Measurements from ENCODE around the gene IKBKE. TPM values are rescaled to one million over a fixed set of nuclear protein-coding genes. Genes with fewer than 3 reads are reported as not detected.

The IKBKE gene
- total RNA-seq, 1 donor from 2014 or later = 11.1 TPM

DNA sequence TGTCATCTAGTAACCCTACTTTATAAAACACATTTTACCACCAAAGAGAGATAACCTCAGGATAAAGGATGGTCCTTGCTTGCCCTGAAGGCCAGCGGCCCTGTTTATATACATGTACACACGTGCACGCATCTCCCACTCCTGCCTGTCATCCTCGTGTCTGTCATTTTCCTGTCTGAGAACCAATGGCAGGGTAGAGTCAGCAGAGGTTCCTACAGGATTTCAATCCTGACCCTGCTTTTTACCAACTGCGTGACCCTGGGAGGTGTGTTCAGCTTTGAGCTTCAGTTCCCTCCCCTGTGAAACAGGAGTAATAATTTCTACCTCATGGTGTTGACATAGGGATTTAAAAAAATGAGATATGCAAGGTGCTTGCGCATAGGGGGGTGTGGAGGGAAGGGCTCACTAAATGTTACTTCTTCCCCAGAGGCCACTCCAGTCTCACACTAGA lies 24.8 kb downstream of the IKBKE start:
- DNase-seq (ENCODE audit: low read depth in 2 of 2) = no peak

DNA sequence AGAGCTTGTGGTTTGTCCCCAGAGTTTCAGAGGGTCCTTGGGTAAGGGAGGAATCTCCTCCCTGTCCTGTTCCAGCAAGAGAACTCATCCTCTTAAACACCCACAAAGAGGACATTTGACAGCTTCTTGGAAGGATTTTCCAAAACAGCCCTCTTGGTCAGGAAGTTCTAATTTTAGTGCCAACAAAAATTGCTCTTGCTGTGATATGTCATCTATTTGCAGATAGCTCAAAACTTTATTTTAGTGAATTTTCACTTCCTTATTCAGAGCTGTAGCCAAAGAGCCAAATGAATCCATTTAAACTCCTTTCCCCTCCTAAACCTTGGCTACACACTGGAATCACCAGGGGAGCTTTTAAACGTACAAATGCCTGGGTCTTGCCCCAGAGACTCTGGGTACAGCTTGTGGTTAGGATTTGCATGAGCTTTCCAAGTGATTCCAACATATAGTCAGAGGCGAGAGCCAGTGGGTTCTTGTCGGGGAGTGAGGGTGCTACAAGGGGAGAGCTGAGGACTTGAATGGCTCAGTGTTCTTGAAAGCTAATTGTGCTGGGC lies 25.3 kb downstream of the IKBKE start:
- DNase-seq (ENCODE audit: low read depth in 2 of 2) = no peak

DNA sequence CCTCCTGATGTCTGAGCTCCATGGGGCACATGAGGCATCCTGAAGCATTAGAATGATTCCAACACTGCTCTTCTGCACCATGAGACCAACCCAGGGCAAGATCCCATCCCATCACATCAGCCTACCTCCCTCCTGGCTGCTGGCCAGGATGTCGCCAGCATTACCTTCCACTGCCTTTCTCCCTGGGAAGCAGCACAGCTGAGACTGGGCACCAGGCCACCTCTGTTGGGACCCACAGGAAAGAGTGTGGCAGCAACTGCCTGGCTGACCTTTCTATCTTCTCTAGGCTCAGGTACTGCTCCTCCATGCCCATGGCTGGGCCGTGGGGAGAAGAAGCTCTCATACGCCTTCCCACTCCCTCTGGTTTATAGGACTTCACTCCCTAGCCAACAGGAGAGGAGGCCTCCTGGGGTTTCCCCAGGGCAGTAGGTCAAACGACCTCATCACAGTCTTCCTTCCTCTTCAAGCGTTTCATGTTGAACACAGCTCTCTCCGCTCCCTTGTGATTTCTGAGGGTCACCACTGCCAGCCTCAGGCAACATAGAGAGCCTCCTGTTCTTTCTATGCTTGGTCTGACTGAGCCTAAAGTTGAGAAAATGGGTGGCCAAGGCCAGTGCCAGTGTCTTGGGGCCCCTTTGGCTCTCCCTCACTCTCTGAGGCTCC lies 26.0 kb downstream of the IKBKE start:
- DNase-seq (ENCODE audit: low read depth in 2 of 2) = peak; percentile 24 to 28

DNA sequence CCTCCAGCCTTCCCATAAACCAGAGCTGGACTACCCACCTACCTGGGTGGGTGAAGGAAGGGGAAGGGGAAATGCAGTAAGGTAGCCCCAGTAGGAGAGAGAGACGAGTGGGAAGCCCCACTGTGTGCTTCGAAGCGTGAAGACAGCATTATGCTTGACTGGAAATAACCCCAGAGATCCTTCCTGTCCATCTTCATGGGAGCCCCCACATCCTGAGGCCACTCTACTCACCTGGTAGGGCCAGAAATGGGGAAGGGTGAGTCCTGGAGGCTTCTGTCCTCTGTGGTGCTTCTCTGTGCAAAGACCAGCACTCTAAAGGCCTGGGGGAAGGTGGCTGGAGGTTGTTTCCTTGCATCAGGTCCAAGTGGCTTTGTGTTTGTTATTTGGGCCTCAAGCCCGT lies 27.1 kb downstream of the IKBKE start:
- DNase-seq (ENCODE audit: low read depth in 2 of 2) = no peak

DNA sequence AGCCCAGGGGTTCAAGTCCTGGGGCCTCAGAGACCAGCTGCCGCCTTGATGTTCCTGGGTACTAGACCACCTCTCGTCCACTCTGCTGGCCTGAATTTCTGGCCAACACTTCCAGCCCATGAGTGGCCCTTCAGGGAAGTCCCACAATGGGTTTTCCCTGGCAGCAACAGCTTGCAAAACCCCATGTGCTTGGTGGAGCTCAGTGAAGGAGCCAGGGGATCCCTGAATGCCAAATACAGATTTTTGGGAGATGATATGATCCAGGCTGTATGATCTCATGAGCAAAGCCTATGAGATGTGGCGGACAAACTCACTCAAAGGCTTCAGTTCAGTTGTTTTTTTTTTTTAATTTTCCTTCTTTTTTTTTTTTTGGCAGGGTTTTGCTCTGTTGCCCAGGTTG lies 27.5 kb downstream of the IKBKE start:
- no peak for DNase-seq (ENCODE audit: low read depth in 2 of 2)

DNA sequence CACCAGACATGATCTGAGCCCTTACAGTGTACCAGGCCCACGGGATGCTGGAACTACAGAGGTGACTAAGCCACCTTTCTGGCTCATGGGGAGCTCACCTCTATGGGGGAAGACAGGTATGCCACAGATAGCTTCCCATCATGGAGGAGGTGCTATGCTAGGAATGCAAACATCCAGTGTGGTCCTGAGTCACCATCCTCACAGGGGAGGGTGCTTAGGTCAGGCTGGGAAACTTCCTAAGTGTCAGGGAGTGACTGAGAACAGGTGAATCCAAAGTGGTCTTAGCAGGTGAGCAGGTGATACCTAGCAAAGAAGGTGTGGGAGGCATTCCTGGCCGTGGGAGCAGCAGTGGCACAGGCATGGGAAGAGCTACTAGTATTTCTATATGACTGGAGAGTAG lies 28.4 kb downstream of the IKBKE start:
- DNase-seq (ENCODE audit: low read depth in 2 of 2) = no peak

DNA sequence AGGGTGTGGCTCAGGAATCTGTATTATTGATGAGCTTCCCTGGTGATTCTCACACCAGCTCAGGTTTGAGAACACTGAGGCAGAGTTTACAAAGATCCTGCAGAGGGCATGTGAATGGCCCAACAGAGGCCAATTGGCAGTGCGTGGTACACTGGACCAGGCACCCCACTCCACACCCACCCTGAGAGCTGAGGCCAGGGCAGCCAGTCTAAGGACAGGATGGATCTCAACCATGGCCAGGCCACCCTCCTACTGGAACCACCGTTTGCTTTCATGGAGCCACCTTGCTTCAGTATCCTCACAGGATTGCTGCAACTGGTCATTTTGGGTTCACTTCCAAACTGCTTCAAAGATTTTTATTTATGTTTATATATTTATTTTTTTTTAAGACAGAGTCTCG lies 29.8 kb downstream of the IKBKE start:
- DNase-seq (ENCODE audit: low read depth in 2 of 2) = no peak

DNA sequence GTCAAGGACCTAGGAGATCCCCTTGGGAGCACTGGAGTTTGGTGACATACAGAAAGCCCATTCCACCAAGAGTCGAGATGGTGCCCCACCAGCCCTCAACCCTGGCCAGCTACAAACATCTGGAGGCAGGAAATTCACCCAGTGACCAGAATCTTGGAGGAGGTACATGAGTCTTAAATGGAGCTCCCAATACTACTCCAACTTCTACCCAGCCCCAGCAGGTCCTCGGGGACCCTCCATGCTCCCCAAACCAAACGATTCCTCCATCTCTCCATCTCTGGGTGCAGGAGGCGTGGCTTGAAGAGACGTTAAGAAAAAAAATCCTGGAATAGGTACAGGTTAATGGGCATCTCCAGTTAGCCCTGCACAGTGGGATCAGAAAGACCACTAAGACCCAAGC lies 31.6 kb downstream of the IKBKE start:
- DNase-seq (ENCODE audit: low read depth in 2 of 2) = no peak

DNA sequence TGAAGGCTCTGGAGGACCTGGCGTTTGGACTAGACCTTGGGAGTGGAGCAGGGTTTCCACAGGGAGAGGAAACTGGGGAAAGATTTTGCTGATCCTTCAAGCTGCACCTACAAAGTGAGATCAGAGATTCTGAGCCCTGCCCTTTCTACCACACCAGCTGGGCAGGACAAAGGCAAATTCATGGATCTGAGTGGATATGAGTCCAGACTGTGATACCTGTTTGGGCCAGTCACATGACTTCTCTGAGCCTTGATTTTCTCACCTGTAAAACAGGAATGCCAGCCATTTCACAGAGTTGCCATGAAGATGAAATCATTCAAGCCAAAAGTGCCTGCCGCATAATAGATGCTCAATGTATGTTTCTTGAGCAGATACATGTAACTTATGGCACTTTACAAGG lies 32.1 kb downstream of the IKBKE start:
- DNase-seq (ENCODE audit: low read depth in 2 of 2) = no peak

DNA sequence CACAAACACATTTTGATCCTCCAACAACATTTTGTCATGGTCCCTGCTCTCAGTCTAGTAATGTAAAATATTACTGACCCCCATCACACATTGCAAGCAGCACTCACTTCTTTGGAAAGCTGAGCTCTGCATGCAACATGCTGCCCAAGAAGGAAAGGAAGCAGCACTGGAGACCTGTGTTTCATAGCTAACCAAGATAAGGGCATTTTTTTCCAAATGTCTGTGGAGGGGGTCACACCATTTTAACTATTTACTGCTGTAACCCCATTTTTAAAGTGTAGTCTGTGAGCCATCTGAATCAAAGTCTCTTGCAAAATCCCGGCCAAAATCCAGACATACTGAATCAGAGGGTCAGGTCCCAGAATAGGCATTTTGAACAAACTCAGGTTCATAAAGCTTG lies 32.5 kb downstream of the IKBKE start:
- no peak for DNase-seq (ENCODE audit: low read depth in 2 of 2)

DNA sequence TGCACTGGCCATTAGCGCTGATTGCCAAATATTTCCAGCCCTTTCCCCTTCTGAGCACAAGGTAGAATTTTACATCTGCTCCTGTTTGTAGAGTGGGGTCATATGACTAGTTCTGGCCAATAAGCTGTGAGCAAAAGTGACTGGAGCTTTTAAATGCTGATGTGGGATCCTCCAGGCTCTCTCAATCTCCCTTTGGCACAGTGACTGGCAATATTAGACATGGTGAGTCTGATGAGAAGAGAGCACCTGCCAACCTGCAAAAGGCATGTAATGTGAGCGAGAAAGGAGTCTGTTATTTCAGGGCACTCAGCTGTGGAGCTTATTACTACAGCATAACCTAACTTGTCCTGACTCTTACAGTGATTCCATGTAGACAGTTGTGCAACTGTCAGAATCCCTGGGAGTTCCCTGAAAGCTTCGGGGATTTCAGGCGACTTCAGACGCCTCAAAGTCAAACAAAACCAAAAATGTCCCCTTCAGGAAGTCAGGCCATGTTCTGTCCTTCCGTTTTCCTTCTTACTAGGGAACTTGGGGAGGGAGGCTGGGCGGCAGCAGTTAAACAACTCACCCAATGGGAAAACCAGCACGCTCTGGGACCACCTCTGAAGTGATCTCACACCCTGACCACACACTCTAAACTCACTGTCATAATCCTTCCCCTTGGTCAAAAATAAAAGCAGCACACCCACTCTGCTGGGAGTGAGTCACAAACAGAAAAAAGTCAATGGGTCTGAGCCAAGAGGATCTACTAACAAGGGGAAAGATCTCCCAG lies 33.5 kb downstream of the IKBKE start:
- DNase-seq (ENCODE audit: low read depth in 2 of 2) = peak; percentile 58 to 88

DNA sequence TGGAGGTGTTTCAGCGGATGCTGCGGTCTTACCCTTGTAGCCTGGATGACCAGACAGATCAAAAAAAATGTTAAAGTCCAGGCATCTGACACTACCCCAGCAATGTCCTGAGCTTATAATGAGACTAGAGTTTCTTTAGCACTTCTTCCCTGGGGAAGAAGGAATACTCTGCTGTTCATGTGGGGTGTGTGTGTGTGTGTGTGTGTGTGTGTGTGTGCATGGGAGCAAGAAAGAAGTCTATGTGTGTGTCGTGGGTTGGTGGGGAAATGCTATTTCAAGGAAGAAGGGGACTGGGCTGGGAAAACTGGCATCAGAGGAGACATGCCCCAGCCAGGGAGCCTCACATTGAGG lies 34.1 kb downstream of the IKBKE start:
- DNase-seq (ENCODE audit: low read depth in 2 of 2) = no peak

DNA sequence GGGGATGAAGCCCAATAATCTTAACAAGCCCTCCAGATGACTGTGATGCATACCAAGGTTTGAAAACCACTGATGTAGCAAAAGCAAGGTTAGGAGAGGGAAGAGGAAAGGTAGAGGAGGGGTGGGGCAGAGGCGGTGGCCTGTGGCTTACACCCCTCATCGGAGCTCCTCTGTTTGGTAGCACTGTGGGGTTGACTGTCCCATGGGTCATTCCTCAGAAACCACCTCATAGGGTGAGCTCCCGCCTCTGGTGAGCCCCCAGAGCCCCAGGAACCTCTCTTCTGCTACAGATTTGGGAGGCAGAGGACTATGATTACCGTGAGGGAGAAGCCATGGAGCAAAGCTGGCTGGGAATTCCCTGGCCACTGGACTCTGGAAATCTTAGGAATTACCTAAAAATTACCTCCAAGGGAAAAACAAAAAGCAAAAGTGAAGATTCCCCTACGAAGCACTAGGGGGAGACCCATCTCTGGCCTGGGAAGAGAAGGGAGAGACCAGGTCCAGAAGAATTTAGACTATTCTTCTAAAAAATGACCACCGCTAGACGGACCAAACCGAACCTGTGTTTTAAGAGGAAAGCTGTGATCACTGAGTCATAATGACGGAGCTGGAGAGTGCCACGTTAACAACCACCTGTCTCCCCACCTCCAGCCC lies 35.6 kb downstream of the IKBKE start:
- DNase-seq (ENCODE audit: low read depth in 2 of 2) = peak; percentile 26 to 30

DNA sequence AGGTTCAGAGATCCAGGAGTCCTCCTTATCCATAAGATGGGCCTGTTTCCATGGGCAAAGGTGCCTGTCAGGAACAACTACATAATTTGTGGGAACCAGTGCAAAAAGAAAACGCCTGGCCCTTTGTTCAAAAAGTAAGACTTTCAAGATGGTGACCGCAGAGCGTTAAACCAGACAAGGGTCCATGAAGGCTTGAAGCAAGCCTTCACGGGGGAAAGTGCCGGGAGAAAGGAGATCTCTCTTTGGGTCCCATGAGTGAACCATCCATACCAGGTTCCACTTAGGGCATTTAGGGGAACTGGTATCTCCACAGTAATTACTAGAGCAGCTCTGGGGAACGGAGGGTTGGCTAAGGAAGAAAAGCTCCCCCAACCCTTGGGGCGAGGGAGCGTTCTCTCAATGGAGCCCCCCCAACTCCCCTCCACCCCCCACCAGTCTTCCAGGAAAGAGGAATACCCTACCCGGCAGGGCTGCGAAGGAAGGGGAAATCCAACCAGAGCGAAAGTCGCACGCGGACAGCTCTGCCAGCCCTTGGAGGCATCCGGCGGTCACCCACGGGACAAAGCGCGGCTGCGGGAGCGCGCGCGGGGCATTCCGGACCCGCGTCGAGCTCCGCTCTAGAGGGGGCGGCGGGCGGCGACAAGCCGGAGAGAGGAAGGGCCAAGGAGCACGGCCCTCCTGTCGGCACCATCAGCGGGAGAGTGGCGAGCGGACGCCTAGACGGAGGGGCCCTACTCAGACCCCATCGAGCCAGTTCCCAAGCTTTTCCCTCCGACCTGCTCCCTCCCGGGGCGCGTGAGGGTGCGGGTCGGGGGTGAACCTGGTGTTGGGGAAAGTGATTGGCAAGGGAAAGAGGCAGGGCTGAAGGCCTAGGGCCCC lies 36.4 kb downstream of the IKBKE start:
- no peak for DNase-seq (ENCODE audit: low read depth in 2 of 2)

DNA sequence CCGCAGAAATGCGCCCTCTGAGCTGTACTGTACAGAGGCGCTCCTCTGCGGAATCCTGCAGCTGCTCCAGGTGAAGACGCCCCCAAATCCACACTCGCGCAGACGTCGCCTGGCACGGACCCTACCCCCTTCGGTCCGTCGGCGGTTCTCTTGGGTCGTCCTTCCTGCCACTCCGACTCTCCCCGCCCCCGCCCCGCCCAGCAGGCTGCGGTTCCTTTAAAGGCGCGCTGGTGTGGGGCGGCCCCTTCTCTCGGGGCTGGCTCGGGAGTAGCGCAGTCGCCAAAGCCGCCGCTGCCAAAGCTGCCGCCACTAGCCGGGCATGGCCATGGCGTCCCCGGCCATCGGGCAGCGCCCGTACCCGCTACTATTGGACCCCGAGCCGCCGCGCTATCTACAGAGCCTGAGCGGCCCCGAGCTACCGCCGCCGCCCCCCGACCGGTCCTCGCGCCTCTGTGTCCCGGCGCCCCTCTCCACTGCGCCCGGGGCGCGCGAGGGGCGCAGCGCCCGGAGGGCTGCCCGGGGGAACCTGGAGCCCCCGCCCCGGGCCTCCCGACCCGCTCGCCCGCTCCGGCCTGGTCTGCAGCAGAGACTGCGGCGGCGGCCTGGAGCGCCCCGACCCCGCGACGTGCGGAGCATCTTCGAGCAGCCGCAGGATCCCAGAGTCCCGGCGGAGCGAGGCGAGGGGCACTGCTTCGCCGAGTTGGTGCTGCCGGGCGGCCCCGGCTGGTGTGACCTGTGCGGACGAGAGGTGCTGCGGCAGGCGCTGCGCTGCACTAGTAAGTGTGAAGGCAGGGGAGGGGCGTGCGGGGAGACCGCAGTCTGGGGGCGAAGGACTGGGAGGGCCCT lies 37.2 kb downstream of the IKBKE start, which contains the start of gene RASSF5:
RASSF5 (plus strand) TSS at position 248 of the 846 bp plus-strand sequence; CDS start at position 320, 72 bp downstream.
- DNase-seq (ENCODE audit: low read depth in 2 of 2) = peak; percentile 41 to 48

DNA sequence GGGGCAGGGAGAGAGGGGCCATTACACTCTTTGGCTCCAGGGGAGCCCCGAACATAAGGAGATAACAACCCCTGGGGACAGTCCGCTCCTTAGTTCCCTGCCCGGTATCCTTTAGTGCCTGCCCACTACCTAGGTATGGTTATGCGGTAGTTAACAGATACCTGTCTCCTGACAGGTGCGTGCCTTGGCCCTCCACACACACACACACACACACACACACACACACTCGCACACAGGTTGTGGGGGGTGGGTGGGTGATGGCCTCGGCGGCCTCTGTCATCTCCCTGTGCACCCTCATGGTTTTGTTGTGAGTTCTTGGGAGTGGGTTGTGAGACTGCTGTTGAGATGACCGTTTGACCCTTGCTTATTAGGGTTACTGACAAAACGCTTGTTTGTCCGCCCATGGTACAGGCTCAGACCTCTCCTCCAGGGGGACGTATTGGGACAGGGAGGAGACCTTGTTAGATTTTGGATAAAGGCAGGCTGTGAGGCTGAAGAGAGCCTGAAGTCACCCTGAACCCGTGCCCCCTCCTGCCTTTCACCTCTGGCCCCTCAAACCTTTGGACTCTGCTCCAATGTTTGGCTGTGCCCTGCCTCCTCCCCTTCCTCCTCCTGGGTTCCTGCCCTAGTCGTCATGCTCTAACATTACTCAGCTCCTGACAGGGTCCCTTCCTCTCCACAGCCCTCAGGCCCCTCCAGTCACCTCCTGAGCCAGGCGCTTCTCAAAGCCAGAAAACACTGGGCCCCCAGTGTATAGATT lies 38.0 kb downstream of the IKBKE start:
- no peak for DNase-seq (ENCODE audit: low read depth in 2 of 2)

DNA sequence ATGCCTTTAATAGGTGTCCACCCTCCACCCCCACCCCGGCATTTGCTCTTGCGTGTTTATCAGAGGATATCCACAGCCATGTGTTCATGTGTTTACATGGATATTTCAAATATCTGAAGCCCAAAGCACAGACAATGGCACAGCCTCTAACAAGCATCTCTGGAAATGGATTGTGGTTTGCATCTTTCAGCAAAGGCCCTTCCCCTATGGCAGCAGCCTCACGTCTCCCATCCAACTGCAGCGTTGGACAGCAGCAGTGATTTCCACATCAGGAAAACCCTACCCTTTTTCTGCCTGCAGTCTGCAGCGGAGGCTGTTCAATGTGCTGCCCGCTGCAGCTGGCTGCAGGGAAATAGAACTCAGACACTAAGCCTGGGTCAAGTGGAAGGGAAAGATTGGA lies 38.7 kb downstream of the IKBKE start:
- DNase-seq (ENCODE audit: low read depth in 2 of 2) = peak in 1 of 2 donors; percentile 23

DNA sequence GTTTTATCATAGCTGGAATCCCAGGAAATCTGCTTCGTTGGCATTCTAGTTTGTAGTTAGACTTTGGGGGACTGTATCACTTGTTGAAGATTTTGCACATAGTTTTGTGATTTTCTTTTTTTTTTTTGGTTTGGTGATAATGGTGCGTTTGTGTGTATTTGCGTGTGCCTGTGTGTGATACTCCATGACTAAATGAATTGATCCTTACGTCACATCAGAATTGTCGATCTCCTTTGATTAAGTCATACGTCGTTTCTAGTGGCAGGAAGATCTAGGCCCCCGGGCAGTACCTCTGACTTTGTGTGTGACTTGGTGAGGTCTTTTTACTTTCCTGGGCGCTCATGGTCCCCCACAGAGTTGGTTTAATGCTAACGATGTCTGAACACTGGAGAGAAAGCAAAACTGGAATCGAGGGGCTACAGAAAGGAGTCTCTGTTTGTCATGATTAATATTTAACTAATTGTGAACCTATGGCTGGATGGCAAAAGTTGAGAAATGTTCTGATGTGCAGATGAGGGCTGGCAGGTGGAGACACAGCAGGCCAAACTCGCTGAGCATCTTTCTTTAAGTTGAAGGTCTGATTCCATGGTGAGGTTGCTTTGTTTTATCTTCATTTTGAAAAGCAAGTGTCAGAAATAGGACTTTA lies 39.5 kb downstream of the IKBKE start:
- no peak for DNase-seq (ENCODE audit: low read depth in 2 of 2)

DNA sequence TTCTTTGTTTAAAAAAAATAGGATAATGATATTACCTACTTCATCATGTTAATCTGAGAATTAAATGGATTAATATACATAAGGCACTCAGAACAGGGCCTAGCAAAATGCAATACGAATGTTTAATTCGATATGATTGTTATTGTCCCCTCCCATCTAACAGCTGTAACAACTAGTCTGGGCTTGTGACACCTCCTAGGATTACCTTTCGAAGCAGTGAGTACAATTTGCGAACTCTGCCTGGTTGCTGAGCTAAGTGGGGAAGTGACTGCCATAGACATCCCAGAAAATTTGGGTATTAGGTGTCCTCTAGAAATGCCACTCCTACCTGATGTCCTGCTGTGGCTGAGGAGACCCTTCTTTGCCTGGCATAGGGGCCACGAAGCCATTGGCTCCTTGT lies 40.1 kb downstream of the IKBKE start:
- no peak for DNase-seq (ENCODE audit: low read depth in 2 of 2)

Data from lung microvascular endothelial cell (primary cell).